DMS114 treated with DMSO at 0.1 percent for 48 hours (cell line): ENCODE data around the gene ANGPTL8.

Experiments
- DNase-seq: peaks from one replicate; lab custom pipeline; 2025; ENCODE audit not compliant: unreplicated experiment; lab: John Stamatoyannopoulos, UW

ANGPTL8 gene, protein sequence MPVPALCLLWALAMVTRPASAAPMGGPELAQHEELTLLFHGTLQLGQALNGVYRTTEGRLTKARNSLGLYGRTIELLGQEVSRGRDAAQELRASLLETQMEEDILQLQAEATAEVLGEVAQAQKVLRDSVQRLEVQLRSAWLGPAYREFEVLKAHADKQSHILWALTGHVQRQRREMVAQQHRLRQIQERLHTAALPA

GRCh38 chr19:11239377-11240000, at the start of gene ANGPTL8:
TSS of gene ANGPTL8 (plus strand) at chr19:11239619. CDS start at chr19:11239638, 19 bp downstream.
- DNase-seq = no peak

- DNase-seq = no peak
Measured at GRCh38 chr19:11190501-11190900, 48.9 kb upstream of the ANGPTL8 start.

DNA sequence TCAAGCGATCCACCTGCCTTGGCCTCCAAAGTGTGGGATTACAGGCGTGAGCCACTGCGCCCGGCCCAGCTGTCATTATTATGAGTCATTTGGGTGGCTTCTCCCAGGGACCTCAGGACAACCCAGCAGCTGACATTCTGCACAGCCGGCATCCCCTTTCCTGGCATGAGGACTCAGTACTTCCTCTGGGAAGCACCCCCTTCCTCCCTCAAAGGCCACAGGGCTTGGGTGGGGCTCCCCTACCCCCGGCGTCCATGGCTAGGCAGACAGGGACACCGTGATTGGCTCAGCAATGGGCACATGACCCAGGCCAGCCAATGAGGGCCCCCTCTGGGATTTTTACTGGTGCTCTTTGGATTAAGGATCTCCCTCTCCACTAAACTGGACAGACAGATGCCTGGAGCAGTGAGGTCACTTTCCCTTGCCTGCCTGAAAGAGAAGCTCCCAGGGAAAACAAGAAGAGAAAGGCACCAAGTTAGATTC, 48.1 kb upstream of the ANGPTL8 start:
- DNase-seq = no peak

DNA sequence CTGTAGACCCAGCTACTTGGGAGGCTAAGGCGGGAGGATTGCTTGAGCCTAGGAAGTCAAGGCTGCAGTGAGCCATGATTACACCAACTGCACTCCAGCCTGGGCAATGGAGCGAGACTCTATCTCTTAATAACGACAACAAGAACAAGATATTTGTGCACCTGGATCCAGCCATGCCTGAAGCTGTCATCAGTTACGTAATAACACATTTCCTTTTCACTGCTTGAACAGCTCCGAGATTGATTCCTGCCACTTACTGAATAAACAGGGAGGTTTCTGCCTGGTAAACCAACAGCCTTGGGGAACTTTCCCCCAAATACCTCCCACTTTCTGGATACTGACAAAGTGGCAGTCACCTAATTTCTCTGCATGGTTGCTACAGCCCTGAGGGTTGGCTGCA, 47.5 kb upstream of the ANGPTL8 start:
- DNase-seq = no peak

DNA sequence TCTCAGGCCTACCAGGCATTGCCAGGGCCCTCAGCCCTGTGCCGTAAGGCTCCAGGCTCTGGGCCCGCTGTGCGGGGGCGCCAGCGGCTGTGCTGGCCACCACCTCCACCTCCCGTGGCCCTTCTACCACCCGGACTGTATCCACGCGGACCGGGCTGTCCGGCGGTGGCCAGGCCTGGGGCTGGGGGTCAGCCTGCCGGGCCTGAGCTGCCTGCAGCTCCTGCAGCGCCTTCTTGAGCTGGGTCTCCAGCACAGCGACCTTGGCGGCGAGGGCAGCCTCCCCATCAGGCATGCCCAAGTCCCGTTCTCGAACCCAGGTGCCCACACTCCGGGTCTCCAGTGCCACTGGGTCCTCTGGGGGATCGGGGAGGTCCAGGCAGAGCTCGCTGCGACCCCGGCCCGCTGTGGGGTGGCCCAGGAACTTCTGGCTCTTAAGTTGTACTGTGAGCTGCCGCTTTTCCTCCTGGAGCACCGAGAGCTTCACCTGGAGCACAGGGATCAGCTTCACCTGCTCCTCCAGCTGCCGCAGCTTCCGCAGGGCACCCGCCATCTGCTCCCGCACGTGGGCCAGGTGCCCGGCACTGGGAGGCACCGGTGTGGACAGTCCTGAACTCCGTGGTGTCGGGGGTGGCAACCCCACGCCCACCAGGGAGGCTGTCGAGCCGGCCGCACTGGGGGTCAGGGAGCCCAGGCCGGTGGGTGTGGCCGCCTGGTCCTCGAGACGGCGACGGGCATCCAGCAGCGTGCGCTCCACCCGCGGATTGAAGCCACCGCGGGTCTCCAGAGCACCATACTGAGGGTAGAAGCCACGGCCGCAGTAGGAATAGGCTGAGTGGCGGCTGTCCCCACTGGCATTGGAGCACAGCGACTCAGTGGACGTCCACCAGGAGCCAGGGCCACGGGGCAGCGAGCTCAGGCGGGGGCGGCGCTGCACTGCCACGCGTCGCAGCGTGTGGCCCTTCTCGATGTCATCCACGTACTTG, 46.2 kb upstream of the ANGPTL8 start:
- no peak for DNase-seq

DNA sequence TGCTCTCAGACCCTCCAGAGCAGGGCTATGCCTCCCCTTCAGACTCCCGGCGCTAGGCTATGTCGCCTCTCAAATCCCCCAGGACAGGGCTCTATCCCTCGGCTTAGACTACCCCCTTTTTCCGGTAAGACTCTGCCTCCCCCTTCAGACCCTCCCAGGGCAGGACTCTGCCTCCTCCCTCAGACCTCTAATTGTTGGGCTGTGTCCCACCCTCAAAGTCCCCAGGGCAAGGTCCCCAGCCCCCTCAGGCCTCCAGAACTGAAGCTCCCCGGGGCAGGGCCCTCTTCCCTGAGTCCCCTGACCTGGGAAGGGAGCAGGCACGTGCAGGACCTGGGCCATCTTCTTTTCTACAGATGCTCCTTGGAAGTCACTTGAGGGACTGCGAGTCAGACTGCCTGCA, 45.2 kb upstream of the ANGPTL8 start:
- no peak for DNase-seq

- no peak for DNase-seq
Measured at GRCh38 chr19:11194656-11195558, 44.5 kb upstream of the ANGPTL8 start.

GRCh38 chr19:11195681-11196080, 43.7 kb upstream of the ANGPTL8 start:
- DNase-seq = no peak

- DNase-seq = no peak
Measured at GRCh38 chr19:11196406-11197287, 42.8 kb upstream of the ANGPTL8 start.

GRCh38 chr19:11197291-11198174, 41.9 kb upstream of the ANGPTL8 start, which contains the start of gene KANK2:
TSS of gene KANK2 (minus strand) at chr19:11197545. CDS start at chr19:11194511, 3,034 bp downstream.
- no peak for DNase-seq

DNA sequence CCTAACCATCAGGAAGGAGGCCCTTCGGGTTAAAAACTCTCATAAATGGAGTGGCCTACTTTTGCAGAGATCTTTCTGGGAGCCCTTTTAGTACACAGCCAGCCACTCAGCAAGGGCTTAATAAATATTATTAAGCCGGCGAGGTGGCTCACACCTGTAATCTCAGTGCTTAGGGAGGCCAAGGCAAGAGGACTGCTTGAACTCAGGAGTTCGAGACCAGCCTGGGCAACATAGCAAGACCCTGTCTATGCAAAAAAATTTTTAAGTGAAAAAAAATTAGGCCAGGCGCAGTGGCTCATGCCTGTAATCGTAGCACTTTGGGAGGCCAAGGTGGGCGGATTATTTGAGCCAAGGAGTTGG, 41.3 kb upstream of the ANGPTL8 start:
- no peak for DNase-seq

DNA sequence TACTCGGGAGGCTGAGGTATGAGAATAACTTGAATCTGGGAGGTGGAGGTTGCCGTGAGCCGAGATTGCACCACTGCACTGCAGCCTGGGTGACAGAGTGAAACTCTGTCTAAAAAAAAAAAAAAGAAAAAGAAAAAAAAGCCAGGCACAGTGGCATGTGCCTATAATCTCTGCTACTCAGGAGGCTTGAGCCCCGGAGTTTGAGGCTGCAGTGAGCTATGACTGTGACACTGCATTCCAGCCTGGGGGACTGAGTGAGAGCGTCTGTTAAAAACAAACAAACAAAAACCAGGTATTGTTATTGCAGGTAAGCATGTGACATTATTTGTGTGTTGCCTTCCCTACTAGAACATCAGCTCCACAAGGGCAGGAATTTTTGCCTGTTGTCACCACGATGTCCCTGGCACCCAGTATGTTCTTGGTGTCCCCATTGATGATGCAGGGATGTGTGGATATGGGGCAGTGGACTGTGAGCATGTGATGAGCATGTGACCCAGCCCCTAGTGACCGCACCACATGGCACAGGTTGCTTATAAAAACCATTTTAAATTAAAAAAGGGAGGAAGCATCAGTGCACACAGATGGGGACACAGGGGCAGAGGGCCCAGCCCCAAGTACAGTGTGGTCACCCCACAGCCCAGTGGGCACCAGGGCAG, 40.5 kb upstream of the ANGPTL8 start:
- no peak for DNase-seq

GRCh38 chr19:11199517-11199916, 39.9 kb upstream of the ANGPTL8 start:
- DNase-seq = no peak

DNA sequence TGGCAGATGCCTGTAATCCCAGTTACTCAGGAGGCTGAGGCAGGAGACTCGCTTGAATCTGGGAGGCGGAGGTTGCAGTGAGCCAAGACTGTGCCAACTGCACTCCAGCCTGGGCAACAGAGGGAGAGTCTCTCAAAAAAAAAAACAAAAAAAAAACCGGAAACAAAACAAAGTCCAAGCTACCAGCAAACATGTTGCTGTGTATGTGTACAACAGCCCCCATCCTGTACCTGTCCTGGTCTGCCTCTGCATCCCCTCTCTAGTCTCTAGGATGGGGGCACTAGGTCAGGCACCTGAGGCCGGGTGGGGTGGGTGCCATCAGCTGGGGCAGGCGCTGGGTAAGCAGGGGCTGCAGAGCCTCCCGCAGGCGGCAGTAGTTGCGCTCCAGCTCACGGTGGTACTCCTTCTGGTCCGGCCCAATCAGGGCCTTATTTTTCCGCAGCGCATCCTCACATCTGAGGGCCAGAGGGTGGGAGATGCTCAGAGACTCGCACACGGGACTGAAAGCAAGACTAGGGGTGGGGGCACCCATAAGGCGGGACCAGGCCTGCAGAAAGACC, 39.3 kb upstream of the ANGPTL8 start:
- no peak for DNase-seq

DNA sequence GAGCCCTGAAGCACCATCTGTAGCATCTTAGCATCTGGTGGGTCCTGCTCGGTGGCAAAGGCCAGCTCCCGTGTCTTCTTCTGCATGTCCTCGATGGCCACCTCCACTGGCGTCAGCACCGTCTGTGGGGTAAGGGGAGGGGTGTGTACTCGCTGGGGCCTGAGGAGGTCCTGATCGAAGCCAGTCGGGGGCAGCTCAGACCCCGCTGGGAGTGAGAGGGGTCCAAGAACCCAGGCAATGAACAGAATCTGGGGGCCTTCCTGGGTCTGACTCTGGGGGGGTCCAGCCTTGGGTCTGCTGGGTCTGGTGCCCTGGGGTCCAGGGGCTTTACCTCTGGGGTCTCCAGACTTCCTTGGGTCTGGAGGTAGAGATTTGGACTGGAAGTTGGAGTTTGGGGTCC, 38.5 kb upstream of the ANGPTL8 start:
- no peak for DNase-seq

- DNase-seq = no peak
Measured at GRCh38 chr19:11201791-11202190, 37.6 kb upstream of the ANGPTL8 start.

- no peak for DNase-seq
Measured at GRCh38 chr19:11202488-11203193, 36.8 kb upstream of the ANGPTL8 start.
